ENCODE results near the gene POFUT2. TPM values are rescaled to one million over a fixed set of nuclear protein-coding genes. Genes with fewer than 3 reads are reported as not detected.
A peak's percentile ranks its signal among the peaks of the same experiment; 100 is the strongest.

The POFUT2 gene
- total RNA-seq, 1 donor from 2014 or later: 39.4 TPM

DNA sequence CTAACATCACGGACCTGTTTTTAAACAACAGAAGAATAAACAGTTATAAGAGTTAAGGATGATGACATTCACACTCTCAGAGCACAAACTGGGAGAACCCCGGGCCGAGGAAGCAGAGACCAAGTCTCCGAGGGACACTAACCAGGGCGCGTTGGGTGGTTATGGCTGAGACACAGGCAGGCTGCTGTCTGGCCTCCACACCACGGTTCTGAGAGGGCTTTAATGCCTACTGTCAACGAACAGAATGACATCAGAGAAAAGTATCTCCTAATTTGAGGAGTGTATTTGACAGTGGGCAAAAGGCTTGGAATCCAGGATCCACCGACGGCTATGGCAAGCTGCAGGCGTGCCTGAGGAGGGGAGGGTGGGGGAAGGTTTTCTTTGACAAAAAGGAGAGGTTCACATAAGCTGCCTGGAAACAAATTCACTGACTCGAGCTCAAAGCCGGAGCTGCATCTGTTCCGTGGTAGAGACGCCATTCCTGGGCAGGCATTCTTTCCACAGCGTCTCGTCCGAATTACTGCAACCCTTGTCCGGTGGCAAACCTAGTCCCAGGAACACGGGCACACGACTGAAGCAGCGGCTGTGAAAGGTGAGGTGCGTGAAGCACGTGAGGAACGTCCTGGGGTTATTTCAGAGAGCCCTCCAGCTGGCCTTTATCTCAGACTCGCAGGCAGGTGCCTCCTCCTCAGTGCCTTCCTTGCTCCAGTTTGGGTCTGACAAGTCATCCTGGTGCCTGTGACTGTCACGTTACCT is 9.4 kb downstream of the POFUT2 start:
- peak in 1 of 2 donors; percentile 54 for DNase-seq (ENCODE audit: low spot score in 2 of 2)
- Histone ChIP-seq H3K36me3 (peaks cover 82 to 93% of the 10 kb centered on the region in 2 donors), H3K27me3 (no peaks in the 10 kb centered on the region), H3K9me3 (no peaks in the 10 kb centered on the region), H3K27ac (no peak overlapping the region), H3K4me1 (no peaks in the 10 kb centered on the region), H3K4me3 (no peak overlapping the region)
- TF ChIP-seq, protein P1, sequence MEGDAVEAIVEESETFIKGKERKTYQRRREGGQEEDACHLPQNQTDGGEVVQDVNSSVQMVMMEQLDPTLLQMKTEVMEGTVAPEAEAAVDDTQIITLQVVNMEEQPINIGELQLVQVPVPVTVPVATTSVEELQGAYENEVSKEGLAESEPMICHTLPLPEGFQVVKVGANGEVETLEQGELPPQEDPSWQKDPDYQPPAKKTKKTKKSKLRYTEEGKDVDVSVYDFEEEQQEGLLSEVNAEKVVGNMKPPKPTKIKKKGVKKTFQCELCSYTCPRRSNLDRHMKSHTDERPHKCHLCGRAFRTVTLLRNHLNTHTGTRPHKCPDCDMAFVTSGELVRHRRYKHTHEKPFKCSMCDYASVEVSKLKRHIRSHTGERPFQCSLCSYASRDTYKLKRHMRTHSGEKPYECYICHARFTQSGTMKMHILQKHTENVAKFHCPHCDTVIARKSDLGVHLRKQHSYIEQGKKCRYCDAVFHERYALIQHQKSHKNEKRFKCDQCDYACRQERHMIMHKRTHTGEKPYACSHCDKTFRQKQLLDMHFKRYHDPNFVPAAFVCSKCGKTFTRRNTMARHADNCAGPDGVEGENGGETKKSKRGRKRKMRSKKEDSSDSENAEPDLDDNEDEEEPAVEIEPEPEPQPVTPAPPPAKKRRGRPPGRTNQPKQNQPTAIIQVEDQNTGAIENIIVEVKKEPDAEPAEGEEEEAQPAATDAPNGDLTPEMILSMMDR (IDR thresholded peaks at IDR 0.05): no peak
- intact Hi-C loops (cut with DNase I): no loop called here

DNA sequence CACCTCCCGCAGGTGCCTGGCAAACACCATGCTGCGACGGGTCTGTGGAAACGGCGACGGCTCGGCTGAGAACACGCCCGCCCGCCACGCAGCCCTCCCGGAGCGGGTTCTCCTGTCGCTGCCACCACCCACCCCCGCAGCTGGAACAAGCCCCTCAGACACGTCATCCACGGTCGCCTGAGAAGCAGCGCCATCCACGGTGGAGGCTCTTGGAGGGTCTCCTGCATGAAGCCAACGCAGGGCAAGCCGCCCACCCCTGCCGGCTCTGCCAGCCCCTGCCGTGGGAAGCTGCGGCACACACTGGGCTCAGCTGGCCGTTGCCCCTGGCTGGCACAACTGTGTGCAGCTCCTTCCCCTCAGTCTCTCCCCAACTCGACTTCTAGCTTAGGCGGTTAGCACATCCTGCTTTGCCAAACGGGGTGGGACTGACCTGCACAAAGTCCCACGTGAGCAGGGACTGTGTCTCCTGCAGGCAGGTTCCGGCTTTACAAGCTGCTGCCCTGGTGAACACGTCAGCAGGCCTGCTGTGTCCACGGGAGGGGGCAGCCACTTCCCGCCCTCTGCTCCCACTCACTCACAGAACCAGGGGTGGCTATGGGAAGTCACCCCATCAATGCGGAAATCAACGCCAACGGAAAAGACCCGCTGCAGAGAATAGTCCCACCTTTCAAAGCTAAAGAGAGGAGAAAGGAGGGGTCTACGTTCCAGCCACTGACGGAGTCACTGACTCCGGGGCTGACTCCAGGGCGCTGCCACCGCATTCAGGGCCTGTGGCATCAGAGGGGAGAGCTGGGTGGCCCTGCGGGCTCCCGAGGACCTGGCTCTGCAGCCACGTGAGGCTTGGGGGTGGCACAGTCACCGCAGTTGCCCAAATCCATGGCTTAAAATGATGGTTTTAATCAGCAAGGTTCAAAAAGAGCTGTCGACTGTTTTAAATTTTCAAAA is 10.3 kb downstream of the POFUT2 start:
- no peaks in the 10 kb centered on the region for H3K9me3 ChIP-seq
- intact Hi-C loops (cut with DNase I): no loop called here
- H3K4me1 ChIP-seq: no peaks in the 10 kb centered on the region
- H3K4me3 ChIP-seq: no peak overlapping the region
- H3K36me3 ChIP-seq: peaks cover 75 to 88% of the 10 kb centered on the region in 2 donors
- DNase-seq (ENCODE audit: low spot score in 2 of 2): peak in 1 of 2 donors; percentile 62
- no peaks in the 10 kb centered on the region for H3K27me3 ChIP-seq
- H3K27ac ChIP-seq: no peak overlapping the region
- TF ChIP-seq, protein P1 (IDR thresholded peaks at IDR 0.05): no peak

DNA sequence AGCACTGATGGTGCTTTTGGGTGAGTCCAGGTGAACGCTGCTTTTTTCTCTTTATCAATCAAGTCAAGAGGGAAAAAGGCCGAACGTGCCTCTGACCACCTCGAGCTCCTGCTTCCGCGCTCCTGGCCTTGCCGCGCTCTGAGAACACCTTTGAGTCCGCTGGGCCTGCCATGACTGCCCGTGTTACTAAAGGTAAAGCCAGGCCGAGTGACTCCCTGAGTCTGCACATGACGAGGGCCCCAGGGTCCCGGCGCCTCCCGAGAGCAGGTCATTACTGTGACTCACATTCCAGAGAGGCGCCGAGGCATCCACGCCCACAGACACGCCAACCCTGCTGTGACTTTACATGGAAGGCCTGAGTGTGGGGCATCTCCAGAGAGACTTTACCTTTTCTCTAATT is 11.1 kb downstream of the POFUT2 start:
- intact Hi-C loops (cut with DNase I): no loop called here
- no peaks in the 10 kb centered on the region for H3K4me1 ChIP-seq
- peaks cover 75 to 88% of the 10 kb centered on the region in 2 donors for H3K36me3 ChIP-seq
- TF ChIP-seq, protein P1 (IDR thresholded peaks at IDR 0.05): no peak
- DNase-seq (ENCODE audit: low spot score in 2 of 2): peak in 1 of 2 donors; percentile 60
- no peak overlapping the region for H3K4me3 ChIP-seq
- H3K9me3 ChIP-seq: peaks cover 0 to 1% of the 10 kb centered on the region in 2 donors
- no peak overlapping the region for H3K27ac ChIP-seq
- no peaks in the 10 kb centered on the region for H3K27me3 ChIP-seq

DNA sequence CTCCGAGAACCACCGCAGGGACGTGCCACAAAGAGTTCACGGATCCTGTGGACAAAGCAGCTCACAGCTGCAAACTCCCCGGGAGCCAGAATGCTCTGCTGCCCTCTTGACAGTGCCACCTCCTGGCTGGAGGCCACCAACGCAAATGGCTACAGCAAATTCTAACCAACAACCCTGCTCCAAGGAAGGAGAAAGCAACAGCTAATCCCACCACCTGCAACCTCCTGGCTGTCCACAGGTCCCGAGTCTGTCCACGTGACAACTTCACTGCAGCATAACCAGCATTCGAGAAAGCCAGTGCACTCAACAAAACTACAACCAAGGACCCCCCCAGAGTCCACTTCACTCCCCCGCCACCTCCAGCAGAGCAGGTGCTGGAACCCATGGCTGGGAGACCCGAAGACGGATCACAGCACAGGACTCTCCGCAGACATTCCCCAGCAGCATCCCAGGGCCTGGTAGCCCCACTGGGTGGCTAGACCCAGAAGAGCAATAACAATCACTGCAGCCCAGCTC is 17.3 kb downstream of the POFUT2 start:
- intact Hi-C loops (cut with DNase I): no loop called here
- peaks cover 70 to 79% of the 10 kb centered on the region in 2 donors for H3K36me3 ChIP-seq
- no peak overlapping the region for H3K4me3 ChIP-seq
- TF ChIP-seq, protein P1 (IDR thresholded peaks at IDR 0.05): no peak
- no peak overlapping the region for H3K27ac ChIP-seq
- no peaks in the 10 kb centered on the region for H3K27me3 ChIP-seq
- no peaks in the 10 kb centered on the region for H3K4me1 ChIP-seq
- DNase-seq (ENCODE audit: low spot score in 2 of 2): peak in 1 of 2 donors; percentile 45
- peaks cover 0 to 4% of the 10 kb centered on the region in 2 donors for H3K9me3 ChIP-seq

DNA sequence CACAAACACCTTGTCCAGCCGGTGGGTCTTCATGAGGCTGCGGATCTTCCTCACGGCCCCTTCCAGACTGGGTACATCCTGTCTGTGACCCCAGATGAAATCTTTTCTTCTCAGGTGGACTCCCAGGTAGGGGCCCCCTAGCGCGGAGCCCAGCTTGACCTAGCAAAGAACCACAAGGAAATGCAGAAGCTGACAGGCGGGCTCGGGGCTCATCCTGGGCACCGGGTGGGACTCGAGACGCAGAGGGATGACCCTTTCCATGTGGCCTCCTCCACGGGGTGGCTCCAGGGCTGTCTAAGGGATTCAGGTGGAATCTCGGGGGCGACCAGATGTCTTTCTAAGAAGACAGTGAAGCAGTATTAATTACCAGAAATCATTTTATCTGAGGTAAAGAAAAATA is 17.8 kb downstream of the POFUT2 start:
- H3K27ac ChIP-seq: no peak overlapping the region
- peak in 1 of 2 donors; percentile 50 for DNase-seq (ENCODE audit: low spot score in 2 of 2)
- no peak overlapping the region for H3K4me3 ChIP-seq
- peaks cover 0 to 4% of the 10 kb centered on the region in 2 donors for H3K9me3 ChIP-seq
- peaks cover 70 to 79% of the 10 kb centered on the region in 2 donors for H3K36me3 ChIP-seq
- intact Hi-C loops (cut with DNase I): no loop called here
- no peaks in the 10 kb centered on the region for H3K27me3 ChIP-seq
- H3K4me1 ChIP-seq: no peaks in the 10 kb centered on the region
- TF ChIP-seq, protein P1 (IDR thresholded peaks at IDR 0.05): no peak

Measured in ascending aorta (tissue), 2 donors.